ENCODE results near the gene NRP1. TPM values are rescaled to one million over a fixed set of nuclear protein-coding genes. Genes with fewer than 3 reads are reported as not detected.

NRP1 gene
- polyA plus RNA-seq, 3 donors, result 1.1 to 1.7 (median 1.3) TPM

- Histone ChIP-seq H3K79me2 (ENCODE audit: insufficient read depth, low read length) (no peaks in the 10 kb centered on the region), H3K27me3 (ENCODE audit: control insufficient read depth in 2 of 2, insufficient read depth in 2 of 2, low read length in 2 of 2) (no peaks in the 10 kb centered on the region), H3K36me3 (replicated peaks in 1 of 2; ENCODE audit: control insufficient read depth in 1 of 2, insufficient read depth in 2 of 2, low read length in 2 of 2) (no peaks in the 10 kb centered on the region), H3K4me2 (replicated peaks; ENCODE audit: extremely low read depth, low read length, poor library complexity, severe bottlenecking) (no peak overlapping the region), H2AFZ (ENCODE audit: insufficient read depth, low read depth, low read length, poor library complexity, severe bottlenecking) (no peak overlapping the region), H3K9ac (ENCODE audit: insufficient read depth, low read length, poor library complexity, severe bottlenecking) (no peak overlapping the region), H3K4me1 (ENCODE audit: control insufficient read depth in 1 of 2, insufficient read depth in 2 of 2, low read length in 2 of 2) (no peaks in the 10 kb centered on the region), H3K4me3 (replicated peaks in 1 of 3; ENCODE audit: low read depth in 2 of 3, low read length in 3 of 3) (no peak overlapping the region), H4K20me1 (ENCODE audit: insufficient read depth, low read length) (no peaks in the 10 kb centered on the region), H3K27ac (ENCODE audit: low read depth in 1 of 2, low read length in 2 of 2) (no peak overlapping the region), H3K9me3 (replicated peaks in 1 of 2; ENCODE audit: control insufficient read depth in 1 of 2, insufficient read depth in 1 of 2, low read length in 2 of 2) (no peaks in the 10 kb centered on the region)
- intact Hi-C loops (cut with micrococcal nuclease), result no loop called here
- Mint-ChIP-seq H3K27ac (no peak overlapping the region), H3K4me3 (no peak overlapping the region), H3K4me1 (no peaks in the 10 kb centered on the region), H3K9me3 (peaks cover 0 to 9% (median 0%) of the 10 kb centered on the region in 7 donors), H3K36me3 (no peaks in the 10 kb centered on the region), H3K27me3 (ENCODE audit: low read depth in 3 of 3) (peaks cover 0 to 4% (median 2%) of the 10 kb centered on the region in 3 donors)
- no peak for DNase-seq
- 83% methylated on average over 1 of the region's 4 CpGs for WGBS (ENCODE audit: insufficient coverage)
- no peak for TF ChIP-seq CTCF (IDR thresholded peaks at IDR 0.05)
Observed at GRCh38 chr10:33142295-33142694, 192.2 kb downstream of the NRP1 start.

DNA sequence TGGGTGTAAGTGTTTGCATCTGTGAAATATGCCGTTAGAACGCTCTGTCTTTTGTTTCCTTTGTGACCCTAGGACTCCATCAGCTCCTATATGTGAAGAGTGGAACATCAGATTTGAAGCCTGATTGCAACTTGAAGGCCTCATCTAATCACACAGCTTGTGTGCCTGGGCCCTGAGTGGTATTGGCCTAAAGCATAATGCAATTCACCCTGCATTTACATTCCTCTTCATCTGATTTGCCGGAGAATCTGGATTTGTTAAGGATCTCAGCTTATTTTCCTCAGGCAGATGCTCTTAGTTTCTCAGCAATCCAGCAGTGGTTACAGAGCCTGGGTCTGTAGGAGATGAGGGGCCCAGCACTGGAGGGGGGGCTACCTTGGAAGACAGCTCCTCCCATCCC is 193.2 kb downstream of the NRP1 start:
- Histone ChIP-seq H3K4me3 (replicated peaks in 1 of 3; ENCODE audit: low read depth in 2 of 3, low read length in 3 of 3) (no peak overlapping the region), H3K27ac (ENCODE audit: low read depth in 1 of 2, low read length in 2 of 2) (no peak overlapping the region), H2AFZ (ENCODE audit: insufficient read depth, low read depth, low read length, poor library complexity, severe bottlenecking) (no peak overlapping the region), H3K79me2 (ENCODE audit: insufficient read depth, low read length) (no peaks in the 10 kb centered on the region), H3K9ac (ENCODE audit: insufficient read depth, low read length, poor library complexity, severe bottlenecking) (no peak overlapping the region), H3K4me2 (replicated peaks; ENCODE audit: extremely low read depth, low read length, poor library complexity, severe bottlenecking) (no peak overlapping the region), H3K9me3 (replicated peaks in 1 of 2; ENCODE audit: control insufficient read depth in 1 of 2, insufficient read depth in 1 of 2, low read length in 2 of 2) (no peaks in the 10 kb centered on the region), H3K4me1 (ENCODE audit: control insufficient read depth in 1 of 2, insufficient read depth in 2 of 2, low read length in 2 of 2) (no peaks in the 10 kb centered on the region), H3K36me3 (replicated peaks in 1 of 2; ENCODE audit: control insufficient read depth in 1 of 2, insufficient read depth in 2 of 2, low read length in 2 of 2) (no peaks in the 10 kb centered on the region), H3K27me3 (ENCODE audit: control insufficient read depth in 2 of 2, insufficient read depth in 2 of 2, low read length in 2 of 2) (no peaks in the 10 kb centered on the region), H4K20me1 (ENCODE audit: insufficient read depth, low read length) (no peaks in the 10 kb centered on the region)
- Mint-ChIP-seq H3K36me3 (no peaks in the 10 kb centered on the region), H3K27ac (no peak overlapping the region), H3K9me3 (peaks cover 0 to 6% (median 0%) of the 10 kb centered on the region in 7 donors), H3K27me3 (ENCODE audit: low read depth in 3 of 3) (peaks cover 2 to 4% (median 2%) of the 10 kb centered on the region in 3 donors), H3K4me1 (no peaks in the 10 kb centered on the region), H3K4me3 (no peak overlapping the region)
- WGBS (ENCODE audit: insufficient coverage), result no CpG with 5 or more reads among the region's 3 CpGs
- intact Hi-C loops (cut with micrococcal nuclease), result no loop called here
- DNase-seq, result no peak
- TF ChIP-seq CTCF (IDR thresholded peaks at IDR 0.05), result no peak
